Medulla oblongata (tissue), 1 donor: ENCODE data around the gene TEX52.
"Not testable (repeated sequence)": the region's sequence is repeated elsewhere in the genome, so short reads cannot be mapped to it uniquely, and the experiment has no call there.

Experiments used
- DNase-seq: peaks from one replicate; pipeline ENCODE4 v3.0.0-alpha.2; 2015; ENCODE audit errors: extremely low spot score

The TEX52 gene

GRCh38 chr12:2857021-2857431 lies at the start of gene TEX52:
TEX52 (minus strand) TSS chr12:2857039; CDS start chr12:2857026, 13 bp downstream.
- DNase-seq, result no peak

DNA sequence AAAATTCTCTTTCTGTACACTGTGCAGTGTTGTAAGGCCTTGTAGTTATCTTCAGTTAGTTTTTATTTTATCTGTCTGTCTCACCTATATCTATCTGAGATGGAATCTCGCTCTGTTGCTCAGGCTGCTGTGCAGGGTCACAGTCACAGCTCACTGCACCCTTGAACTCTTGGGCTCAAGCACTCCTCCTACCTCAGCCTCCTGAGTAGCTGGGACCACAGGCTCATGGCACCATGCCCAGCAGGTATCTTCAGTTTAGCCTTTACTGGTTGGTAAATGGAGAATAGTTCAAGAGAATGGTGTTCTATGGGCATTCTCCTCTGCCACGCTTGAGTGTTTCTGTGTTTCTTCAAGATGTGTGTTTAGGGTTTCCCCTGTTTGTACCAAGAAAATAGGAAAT lies 47.4 kb upstream of the TEX52 start:
- DNase-seq, result no peak

- peak; percentile 82 for DNase-seq
Observed at GRCh38 chr12:2902272-2902880, 45.5 kb upstream of the TEX52 start.

DNA sequence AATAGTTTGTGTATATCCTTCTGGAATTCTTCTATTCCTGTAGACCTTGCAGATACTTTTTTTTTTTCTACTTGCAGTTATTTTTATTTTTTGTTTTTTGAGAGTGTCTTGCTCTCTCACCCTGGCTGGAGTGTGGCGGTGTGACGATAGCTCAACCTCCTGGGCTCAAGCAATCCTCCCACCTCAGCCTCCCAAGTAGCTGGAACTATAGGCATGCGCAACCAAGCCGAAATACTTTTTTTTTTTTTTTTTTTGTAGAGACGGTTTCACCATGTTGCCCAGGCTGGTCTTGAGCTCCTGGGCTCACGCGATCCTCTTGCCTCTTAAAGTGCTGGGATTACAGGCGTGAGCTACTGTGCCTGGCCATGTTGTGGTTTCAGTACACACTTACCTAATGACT lies 43.8 kb upstream of the TEX52 start:
- DNase-seq, result no peak

DNA sequence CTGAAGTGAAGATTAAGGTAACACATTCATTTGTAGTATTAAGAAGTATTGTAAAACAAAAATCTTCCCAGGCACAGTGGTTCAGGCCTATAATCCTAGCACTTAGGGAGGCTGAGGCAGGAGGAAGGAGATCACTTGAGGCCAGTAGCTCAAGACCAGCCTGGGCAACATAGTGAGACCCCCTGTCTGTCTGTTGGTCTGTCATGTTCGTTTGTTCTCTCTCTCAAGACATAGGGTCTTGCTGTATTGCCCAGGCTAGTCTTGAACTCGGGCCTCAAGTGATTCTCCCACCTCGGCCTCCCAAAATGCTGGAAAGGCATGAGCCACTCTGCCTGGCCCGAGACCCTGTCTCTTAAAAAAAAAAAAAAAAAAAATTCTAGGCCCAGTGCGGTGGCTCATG lies 40.6 kb upstream of the TEX52 start:
- DNase-seq, result no peak

GRCh38 chr12:2895511-2895910 lies 38.7 kb upstream of the TEX52 start:
- DNase-seq, result no peak

GRCh38 chr12:2895051-2895451 lies 38.2 kb upstream of the TEX52 start:
- no peak for DNase-seq

DNA sequence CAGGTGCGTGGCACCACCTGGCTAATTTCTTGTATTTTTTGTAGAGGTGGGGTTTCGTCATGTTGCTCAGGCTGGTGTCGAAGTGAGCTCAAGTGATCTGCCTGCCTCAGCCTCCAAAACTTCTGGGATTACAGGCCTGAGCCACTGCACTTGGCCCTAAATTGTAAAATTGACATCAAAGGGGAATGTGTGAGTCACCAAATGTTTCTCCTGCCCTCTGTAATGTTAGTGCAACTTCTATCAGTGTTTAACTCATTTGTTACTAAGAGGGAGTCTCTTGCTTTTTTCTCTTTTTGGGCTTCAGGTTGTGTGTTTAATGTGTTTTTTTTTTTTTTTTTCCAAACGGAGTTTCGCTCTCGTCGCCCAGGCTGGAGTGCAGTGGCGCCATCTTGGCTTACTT lies 36.2 kb upstream of the TEX52 start:
- DNase-seq, result no peak

- no peak for DNase-seq
Observed at GRCh38 chr12:2892246-2892645, 35.4 kb upstream of the TEX52 start.

- peak; percentile 55 for DNase-seq
Observed at GRCh38 chr12:2891240-2892053, 34.6 kb upstream of the TEX52 start.

- peak; percentile 99 for DNase-seq
Observed at GRCh38 chr12:2890388-2891239, 33.8 kb upstream of the TEX52 start, which contains the start of gene TULP3. TULP3 (plus strand) TSS chr12:2890891; CDS start chr12:2890948, 57 bp downstream.

DNA sequence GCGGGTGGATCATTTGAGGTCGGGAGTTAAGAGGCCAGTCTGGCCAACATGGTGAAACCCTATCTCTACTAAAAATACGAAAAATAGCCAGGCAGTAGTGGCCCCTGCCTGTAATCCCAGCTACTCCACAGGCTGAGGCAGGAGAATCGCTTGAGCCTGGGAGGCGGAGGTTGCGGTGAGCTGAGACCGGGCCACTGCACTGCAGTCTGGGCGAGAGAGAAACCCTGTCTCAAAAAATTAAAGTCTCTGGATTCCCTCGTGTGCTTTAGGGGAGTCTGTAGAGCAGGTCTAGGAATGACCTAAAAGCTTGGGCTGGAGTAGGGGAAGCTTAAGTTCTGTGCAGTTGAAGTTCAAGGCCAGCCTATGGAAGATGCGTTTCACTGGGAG lies 33.2 kb upstream of the TEX52 start:
- DNase-seq, result no peak

DNA sequence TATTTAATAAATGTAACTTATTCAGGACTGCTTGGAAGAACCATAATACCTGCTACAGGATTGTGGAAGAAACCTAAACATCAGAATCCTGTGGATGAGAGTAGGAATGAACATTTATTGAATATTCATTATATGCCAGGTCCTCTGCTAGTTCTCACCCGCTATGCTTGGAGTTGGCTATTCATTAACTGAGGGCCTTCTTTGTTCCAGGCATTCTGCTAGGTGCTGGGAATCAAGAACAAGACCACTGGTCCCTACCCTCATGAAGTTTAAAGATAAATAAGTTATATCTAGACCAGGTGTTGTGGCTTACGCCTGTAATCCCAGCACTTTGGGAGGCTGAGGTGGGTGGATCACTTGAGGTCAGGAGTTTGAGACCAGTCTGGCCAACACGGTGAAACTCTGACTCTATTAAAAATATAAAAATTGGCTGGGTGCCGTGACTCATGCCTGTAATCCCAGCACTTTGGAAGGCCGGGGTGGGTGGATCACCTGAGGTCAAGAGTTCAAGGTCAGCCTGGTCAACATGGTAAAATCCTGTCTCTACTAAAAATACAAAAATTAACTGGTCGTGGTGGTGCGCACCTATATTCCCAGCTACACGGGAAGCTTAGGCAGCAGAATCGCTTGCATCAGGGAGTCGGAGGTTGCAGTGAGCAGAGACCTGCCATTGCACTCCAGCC lies 30.1 kb upstream of the TEX52 start:
- DNase-seq, result no peak

DNA sequence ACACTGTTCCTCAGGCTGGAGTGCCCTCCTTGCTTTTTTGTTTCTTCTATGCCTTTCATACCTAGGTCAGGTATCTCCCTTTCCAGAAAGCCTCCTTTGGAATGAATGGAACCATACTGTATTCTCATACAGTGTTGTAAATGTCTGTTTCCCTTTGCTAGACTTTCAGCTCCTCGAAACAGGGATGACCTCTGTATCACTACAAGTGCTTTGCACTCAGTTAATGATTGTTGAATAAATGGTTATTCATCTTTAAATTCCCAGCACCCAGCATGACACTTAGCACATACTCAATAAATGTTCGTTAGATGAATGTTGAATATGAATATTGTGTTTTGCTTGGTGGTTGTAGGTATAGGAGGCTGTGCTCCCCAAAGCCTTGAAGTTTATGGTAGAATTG lies 28.0 kb upstream of the TEX52 start:
- DNase-seq, result no peak

DNA sequence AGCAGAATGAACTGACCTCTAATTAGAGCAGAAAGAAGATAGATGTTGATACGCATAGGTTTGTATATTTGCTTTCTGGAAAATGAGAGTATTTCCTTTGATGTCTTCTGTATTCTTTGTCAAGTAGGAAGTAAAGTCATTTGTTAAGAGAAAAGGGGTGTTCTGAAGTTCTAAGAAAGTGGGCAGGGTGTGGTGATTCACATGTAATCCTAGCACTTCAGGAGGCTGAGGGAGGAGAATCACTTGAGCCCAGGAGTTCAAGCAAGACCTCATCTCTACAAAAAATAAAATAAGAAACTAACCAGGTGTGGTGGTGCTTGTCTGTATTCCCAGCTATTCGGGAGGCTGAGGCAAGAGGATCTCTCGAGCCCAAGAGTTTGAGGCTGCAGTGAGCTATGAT lies 23.0 kb upstream of the TEX52 start:
- no peak for DNase-seq

- peak; percentile 60 for DNase-seq
Observed at GRCh38 chr12:2877953-2878732, 21.3 kb upstream of the TEX52 start.

DNA sequence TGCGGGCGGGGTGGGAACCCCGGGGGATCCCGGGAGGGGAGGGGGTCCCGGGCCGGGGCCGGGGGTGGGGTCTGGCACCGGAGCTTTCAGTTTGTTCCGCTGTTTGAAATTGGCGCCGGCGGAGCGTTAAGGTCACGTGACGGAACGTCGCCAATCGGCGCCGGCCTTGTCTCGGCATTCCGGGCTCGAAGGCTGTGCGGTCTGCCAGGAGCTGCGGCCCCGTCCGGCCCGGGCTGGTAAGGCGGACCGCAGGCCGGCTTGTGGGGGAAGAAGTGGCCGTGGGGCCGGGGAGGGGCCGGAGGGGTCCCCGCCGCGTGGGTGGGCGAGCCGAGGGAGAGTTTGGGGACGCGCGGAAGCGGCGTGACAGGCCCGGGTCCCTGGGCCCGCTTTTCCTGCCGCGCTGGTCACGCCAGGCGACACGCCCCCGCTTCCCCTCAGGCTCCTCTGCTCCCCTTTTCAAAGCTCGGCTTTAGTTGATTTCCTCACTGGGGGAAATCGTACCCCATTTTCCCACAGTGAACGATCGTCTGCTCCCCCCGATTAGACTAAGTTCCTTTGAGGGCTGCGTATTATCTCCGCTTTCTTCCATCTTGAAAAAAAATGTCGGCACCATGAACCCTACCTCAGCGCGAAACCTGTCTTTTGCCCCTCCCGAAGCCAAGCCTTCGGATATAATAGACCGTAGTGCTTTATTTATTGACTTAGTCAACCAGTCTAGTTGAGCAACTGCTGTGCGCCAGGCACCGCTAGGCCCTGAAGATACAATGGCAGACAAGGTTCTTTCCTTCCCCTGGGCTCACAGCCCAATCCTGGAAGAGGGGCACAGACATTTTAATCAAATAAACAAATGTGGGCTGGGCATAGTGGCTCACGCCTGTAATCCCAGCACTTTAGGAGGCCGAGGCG lies 20.5 kb upstream of the TEX52 start, which contains the start of the genes FOXM1 and RHNO1:
TSS of gene FOXM1 (minus strand) at position 128 of the 906 bp plus-strand sequence. CDS start 2,696 bp downstream, outside the sequence.
TSS of gene RHNO1 (plus strand) at position 177 of the 906 bp plus-strand sequence. CDS start 8,144 bp downstream, outside the sequence.
- DNase-seq, result peak; percentile 94

DNA sequence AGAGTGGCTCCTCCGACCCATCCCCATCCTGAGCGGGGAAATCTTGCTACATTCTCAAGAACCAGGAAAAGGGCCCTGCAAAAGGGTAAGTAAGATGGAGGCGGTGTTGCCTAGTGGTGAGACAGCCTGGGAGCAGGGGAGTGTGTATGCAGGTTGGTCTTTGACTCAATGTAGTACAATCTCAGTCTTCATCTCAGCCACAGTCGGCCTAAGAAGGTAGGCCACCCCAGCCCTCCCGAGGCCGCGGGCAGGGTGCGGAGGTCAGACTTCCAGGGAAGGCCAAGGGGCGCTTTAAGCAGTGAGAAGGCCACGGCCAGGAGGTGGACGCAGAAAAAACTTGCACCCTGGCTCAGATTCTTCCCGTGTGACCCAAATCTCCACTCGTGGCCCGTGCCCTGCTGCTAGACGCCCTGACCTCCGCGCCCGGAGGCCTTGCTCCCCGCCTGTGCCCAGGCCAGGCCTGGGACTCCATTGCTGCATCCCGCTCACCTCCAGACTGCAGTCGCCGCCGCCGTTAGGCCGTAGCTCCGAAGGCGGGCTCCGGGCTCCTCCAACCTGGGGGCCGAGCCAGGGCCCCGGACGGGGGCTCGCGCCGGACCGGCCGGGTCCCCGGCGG lies 19.7 kb upstream of the TEX52 start:
- DNase-seq, result no peak

DNA sequence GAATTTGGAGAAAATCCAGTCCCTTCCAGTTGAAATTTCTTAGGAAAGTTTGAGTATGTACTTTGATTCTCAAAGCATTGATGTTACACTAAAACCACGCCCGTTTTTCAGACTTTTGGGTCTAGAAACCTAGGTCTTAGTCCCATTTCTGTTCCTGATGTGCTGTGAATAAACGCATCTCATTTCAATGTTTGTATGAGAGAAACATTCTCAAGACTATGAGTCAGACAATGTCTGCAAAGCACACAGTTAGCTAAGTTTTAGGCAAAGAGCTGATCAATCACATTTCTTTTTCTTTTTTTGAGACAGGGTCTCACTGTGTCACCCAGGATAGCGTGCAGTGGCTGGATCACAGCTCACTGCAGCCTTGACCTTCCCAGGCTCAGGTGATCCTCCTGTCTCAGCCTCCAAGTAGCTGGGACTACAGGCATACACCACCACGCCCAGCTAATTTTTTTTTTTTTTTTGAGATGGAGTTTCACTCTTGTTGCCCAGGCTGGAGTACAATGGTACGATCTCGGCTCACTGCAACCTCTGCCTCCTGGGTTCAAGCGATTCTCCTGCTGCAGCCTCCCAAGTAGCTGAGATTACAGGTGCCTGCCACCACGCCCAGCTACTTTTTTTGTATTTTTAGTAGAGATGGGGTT lies 12.3 kb upstream of the TEX52 start:
- DNase-seq, result not testable (repeated sequence)
